A549 (cell line): ENCODE measurements around the gene DLG2. TPM values are rescaled to one million over a fixed set of nuclear protein-coding genes. Genes with fewer than 3 reads are reported as not detected.

Experiments used
- ATAC-seq, 2 experiments: fragments of 200-7000 bp in 1 of 2; fragments of >200 bp in 1 of 2; cut with Nextera tagmentation in 1 of 2; cut with Tn5 transposase in 1 of 2; 3 replicates each; pipeline versions ENCODE4 v1.8.0 to v1.9.1; 2018 to 2020; ENCODE audit warnings: mild to moderate bottlenecking in 1 of 2, moderate library complexity in 1 of 2
- CTCF ChIA-PET: fragments of 300-600 bp; sonication (Branson Sonifier 250); formaldehyde crosslinking; extraction: SDS; loops from one replicate; lab custom pipeline; 2021; ENCODE audit warnings: antibody characterized with exemption, inconsistent platforms; lab: Yijun Ruan, JAX
- POLR2A ChIA-PET: fragments of 350-600 bp; formaldehyde crosslinking; extraction: SDS; loops from one replicate; lab custom pipeline; 2021; ENCODE audit warnings: antibody characterized with exemption, inconsistent platforms; lab: Yijun Ruan, JAX
- DNase-seq, 2 experiments: peaks; one replicate each; pipeline versions ENCODE4 v3.0.0 to v3.0.0-alpha.2; 2011 to 2016; ENCODE audit warnings: low read depth in 1 of 2, low spot score in 1 of 2
- FAIRE-seq: peaks from 2 replicates; lab custom pipeline; 2011; peaks lifted over from hg19 to GRCh38; lab: Jason Lieb, UNC
- H3K27ac ChIP-seq, 2 experiments: fragments of >200 bp; sonication (Bioruptor Twin); formaldehyde crosslinking; 3 replicates each; pipeline ENCODE4 v1.5.1; 2016 to 2017
- H3K4me1 ChIP-seq: fragments of >200 bp; sonication (Bioruptor Twin); formaldehyde crosslinking; 3 replicates; pipeline ENCODE4 v1.6.1; 2016
- H3K4me2 ChIP-seq: fragments of >200 bp; sonication (Bioruptor Twin); formaldehyde crosslinking; 3 replicates; pipeline ENCODE4 v1.6.1; 2016
- H3K4me3 ChIP-seq: fragments of >200 bp; sonication (Bioruptor Twin); formaldehyde crosslinking; 3 replicates; pipeline ENCODE4 v1.5.1; 2016
- H3K9me3 ChIP-seq: fragments of >200 bp; sonication (Bioruptor Twin); formaldehyde crosslinking; 3 replicates; pipeline ENCODE4 v1.6.1; 2016
- BHLHE40 ChIP-seq: IDR thresholded peaks from 2 replicates; pipeline ENCODE4 v1.6.1; 2012; ENCODE audit warnings: low read depth, low read length, inconsistent platforms
- CHD4 ChIP-seq: fragments of 200-600 bp; sonication (generic); IDR thresholded peaks from 2 replicates; pipeline ENCODE4 v1.6.1; 2016; ENCODE audit warnings: antibody characterized with exemption, mild to moderate bottlenecking, borderline replicate concordance
- EHF ChIP-seq: fragments of 250-450 bp; sonication (Bioruptor Pico); IDR thresholded peaks from 2 replicates; pipeline ENCODE4 v1.5.0; 2020; ENCODE audit warnings: mild to moderate bottlenecking
- EHMT2 ChIP-seq: fragments of 200-600 bp; sonication (generic); IDR thresholded peaks from 2 replicates; pipeline ENCODE4 v1.6.1; 2016; ENCODE audit warnings: antibody characterized with exemption, low read depth, mild to moderate bottlenecking, moderate library complexity
- EP300 ChIP-seq, 2 experiments: fragments of >200 bp; sonication (Bioruptor Twin); formaldehyde crosslinking; IDR thresholded peaks; 2 replicates in 1 of 2; 3 replicates in 1 of 2; pipeline ENCODE4 v1.6.1; 2016 to 2017
- FOSB ChIP-seq: fragments of 250-450 bp; sonication (Bioruptor Pico); IDR thresholded peaks from 2 replicates; pipeline ENCODE4 v1.5.0; 2020; ENCODE audit warnings: mild to moderate bottlenecking, moderate library complexity
- FOSL2 ChIP-seq, 2 experiments: fragments of 450-650 bp in 1 of 2; fragments of >200 bp in 1 of 2; sonication (Bioruptor Twin) in 1 of 2; formaldehyde crosslinking; IDR thresholded peaks; 2 replicates each; pipeline versions ENCODE4 v1.5.0 to v1.6.1; 2016 to 2020; ENCODE audit warnings: mild to moderate bottlenecking in 1 of 2, moderate library complexity in 1 of 2
- FOXS1 ChIP-seq: fragments of 250-450 bp; sonication (Bioruptor Pico); IDR thresholded peaks from 2 replicates; pipeline ENCODE4 v1.5.0; 2020; ENCODE audit warnings: mild to moderate bottlenecking, moderate library complexity
- HDAC2 ChIP-seq: fragments of 200-600 bp; sonication (generic); IDR thresholded peaks from 2 replicates; pipeline ENCODE4 v1.6.1; 2016
- JUN ChIP-seq, 2 experiments: fragments of >200 bp; sonication (Bioruptor Twin); formaldehyde crosslinking; IDR thresholded peaks; 2 replicates in 1 of 2; 3 replicates in 1 of 2; pipeline ENCODE4 v1.6.1; 2016 to 2017
- KDM5A ChIP-seq: fragments of 200-600 bp; sonication (generic); IDR thresholded peaks from 2 replicates; pipeline ENCODE4 v1.6.1; 2016; ENCODE audit warnings: antibody characterized with exemption, mild to moderate bottlenecking
- NFE2L2 ChIP-seq: fragments of 150-350 bp; conservative IDR thresholded peaks from 2 replicates; pipeline ENCODE4 v1.6.1; 2014; ENCODE audit warnings: low read length
- NPAS2 ChIP-seq: fragments of 250-450 bp; sonication (Bioruptor Pico); IDR thresholded peaks from 2 replicates; pipeline ENCODE4 v1.8.0; 2022; ENCODE audit warnings: mild to moderate bottlenecking, moderate library complexity, borderline replicate concordance
- NR3C1 ChIP-seq: fragments of >200 bp; sonication (Bioruptor Twin); formaldehyde crosslinking; IDR thresholded peaks from 3 replicates; pipeline ENCODE4 v1.6.1; 2017
- POLR2A ChIP-seq: IDR thresholded peaks from 2 replicates; pipeline ENCODE4 v1.6.1; 2012; ENCODE audit warnings: mild to moderate bottlenecking, low read length
- POLR2AphosphoS2 ChIP-seq: conservative IDR thresholded peaks from 2 replicates; pipeline ENCODE4 v1.6.1; 2012; ENCODE audit warnings: low read length, improper control_type of control experiment, inconsistent platforms
- RAD21 ChIP-seq, 2 experiments: fragments of >200 bp in 1 of 2; sonication (Bioruptor Twin) in 1 of 2; formaldehyde crosslinking in 1 of 2; IDR thresholded peaks in 1 of 2; conservative IDR thresholded peaks in 1 of 2; 2 replicates in 1 of 2; 3 replicates in 1 of 2; pipeline ENCODE4 v1.6.1; 2012 to 2018; ENCODE audit warnings: inconsistent platforms in 1 of 2
- RFX5 ChIP-seq: fragments of 450-650 bp; IDR thresholded peaks from 2 replicates; pipeline ENCODE4 v1.7.1; 2014; ENCODE audit warnings: antibody characterized with exemption, mild to moderate bottlenecking, moderate library complexity
- RNF2 ChIP-seq: fragments of 200-600 bp; sonication (generic); IDR thresholded peaks from 2 replicates; pipeline ENCODE4 v1.6.1; 2016; ENCODE audit warnings: low read depth, mild to moderate bottlenecking, antibody characterized with exemption, moderate library complexity, borderline replicate concordance
- TP53 ChIP-seq: fragments of 250-450 bp; sonication (Bioruptor Pico); IDR thresholded peaks from 2 replicates; pipeline ENCODE4 v1.5.0; 2021; ENCODE audit warnings: mild to moderate bottlenecking, moderate library complexity
- ZC3H11A ChIP-seq: fragments of 450-650 bp; IDR thresholded peaks from 2 replicates; pipeline ENCODE4 v1.6.1; 2014; ENCODE audit warnings: antibody characterized with exemption, mild to moderate bottlenecking
- ZSCAN20 ChIP-seq: fragments of 250-450 bp; sonication (Bioruptor Pico); IDR thresholded peaks from 2 replicates; pipeline ENCODE4 v1.8.0; 2022; ENCODE audit warnings: mild to moderate bottlenecking, moderate library complexity
- WGBS: methylation state at CpG from one replicate; pipeline ENCODE4 v1.1.6; 2017; ENCODE audit errors: missing lambda C conversion rate; 5-methylcytosine and 5-hydroxymethylcytosine counted together
- polyA plus RNA-seq, 4 experiments: library from polyadenylated mRNA; depleted of rRNA in 3 of 4; stranded (reverse); fragments of >200 nt; fragmentation: RNase III in 1 of 4; extraction: RNeasy Plus Mini Kit Qiagen cat#74134 plus additional on column Dnase treatment in 1 of 4; gene quantifications; 2 replicates in 3 of 4; 3 replicates in 1 of 4; pipeline ENCODE4 v1.2.3, GENCODE V29; 2011 to 2017
- TF ChIP-seq, protein P1 (sequence below): fragments of >200 bp; sonication (Bioruptor Twin); formaldehyde crosslinking; IDR thresholded peaks from 3 replicates; pipeline ENCODE4 v1.5.1; 2016
- TF ChIP-seq, protein P2 (sequence below): fragments of 250-450 bp; sonication (Bioruptor Pico); IDR thresholded peaks from 2 replicates; pipeline ENCODE4 v1.5.0; 2020; ENCODE audit warnings: low read depth, mild to moderate bottlenecking, moderate library complexity
- TF ChIP-seq, protein P3 (sequence below): fragments of 250-450 bp; sonication (Bioruptor Pico); IDR thresholded peaks from 2 replicates; pipeline ENCODE4 v1.5.0; 2021; ENCODE audit warnings: mild to moderate bottlenecking, moderate library complexity, borderline replicate concordance
- TF ChIP-seq, protein P4 (sequence below): fragments of 450-650 bp; IDR thresholded peaks from 2 replicates; pipeline ENCODE4 v1.6.1; 2014; ENCODE audit warnings: antibody characterized with exemption
- TF ChIP-seq, protein P5 (sequence below): IDR thresholded peaks from 2 replicates; pipeline ENCODE4 v1.6.1; 2012

Gene DLG2
- polyA plus RNA-seq, 2 of the 4 experiments (the other 2 are of a cell fraction) = 0.26 to 0.79 TPM

DNA sequence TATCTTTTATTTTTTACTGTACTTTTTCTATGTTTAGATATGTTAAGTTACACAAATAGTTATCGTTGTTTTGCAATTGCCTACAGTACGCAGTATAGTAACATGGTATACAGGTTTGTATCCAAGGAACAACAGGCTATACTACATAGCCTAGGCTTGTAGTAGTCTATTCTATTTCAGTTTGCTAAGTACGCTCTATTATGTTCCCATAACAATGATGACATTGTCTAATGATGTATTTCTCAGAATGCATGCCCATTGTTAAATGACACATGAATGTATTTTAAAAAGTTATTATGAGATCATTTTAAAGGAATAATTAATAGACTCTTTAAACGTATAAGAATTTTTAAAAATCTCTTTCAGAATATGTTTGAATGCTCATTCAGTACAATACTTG, 1644.3 kb downstream of the DLG2 start:
- no peaks in the 10 kb centered on the region for H3K9me3 ChIP-seq
- TF ChIP-seq FOXS1 (CRISPR knock-in tag) (no peak), RAD21 (conservative IDR thresholded peaks at IDR 0.05 in 1 of 2, IDR thresholded peaks at IDR 0.05 in 1 of 2) (no peak), POLR2A (no peak), EP300 (IDR thresholded peaks at IDR 0.05) (no peak), JUN (IDR thresholded peaks at IDR 0.05) (no peak), FOSL2 (IDR thresholded peaks at IDR 0.05) (no peak), FOSL2 (CRISPR knock-in tag; IDR thresholded peaks at IDR 0.05) (no peak), CHD4 (no peak), BHLHE40 (no peak), KDM5A (no peak), NR3C1 (no peak), ZSCAN20 (no peak), FOSB (no peak), EHF (CRISPR knock-in tag) (no peak)
- TF ChIP-seq, protein P1, sequence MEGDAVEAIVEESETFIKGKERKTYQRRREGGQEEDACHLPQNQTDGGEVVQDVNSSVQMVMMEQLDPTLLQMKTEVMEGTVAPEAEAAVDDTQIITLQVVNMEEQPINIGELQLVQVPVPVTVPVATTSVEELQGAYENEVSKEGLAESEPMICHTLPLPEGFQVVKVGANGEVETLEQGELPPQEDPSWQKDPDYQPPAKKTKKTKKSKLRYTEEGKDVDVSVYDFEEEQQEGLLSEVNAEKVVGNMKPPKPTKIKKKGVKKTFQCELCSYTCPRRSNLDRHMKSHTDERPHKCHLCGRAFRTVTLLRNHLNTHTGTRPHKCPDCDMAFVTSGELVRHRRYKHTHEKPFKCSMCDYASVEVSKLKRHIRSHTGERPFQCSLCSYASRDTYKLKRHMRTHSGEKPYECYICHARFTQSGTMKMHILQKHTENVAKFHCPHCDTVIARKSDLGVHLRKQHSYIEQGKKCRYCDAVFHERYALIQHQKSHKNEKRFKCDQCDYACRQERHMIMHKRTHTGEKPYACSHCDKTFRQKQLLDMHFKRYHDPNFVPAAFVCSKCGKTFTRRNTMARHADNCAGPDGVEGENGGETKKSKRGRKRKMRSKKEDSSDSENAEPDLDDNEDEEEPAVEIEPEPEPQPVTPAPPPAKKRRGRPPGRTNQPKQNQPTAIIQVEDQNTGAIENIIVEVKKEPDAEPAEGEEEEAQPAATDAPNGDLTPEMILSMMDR = no peak
- TF ChIP-seq, protein P2, sequence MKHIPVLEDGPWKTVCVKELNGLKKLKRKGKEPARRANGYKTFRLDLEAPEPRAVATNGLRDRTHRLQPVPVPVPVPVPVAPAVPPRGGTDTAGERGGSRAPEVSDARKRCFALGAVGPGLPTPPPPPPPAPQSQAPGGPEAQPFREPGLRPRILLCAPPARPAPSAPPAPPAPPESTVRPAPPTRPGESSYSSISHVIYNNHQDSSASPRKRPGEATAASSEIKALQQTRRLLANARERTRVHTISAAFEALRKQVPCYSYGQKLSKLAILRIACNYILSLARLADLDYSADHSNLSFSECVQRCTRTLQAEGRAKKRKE (CRISPR knock-in tag) = no peak
- ATAC-seq = no peak
- FAIRE-seq = no peak
- no peaks in the 10 kb centered on the region for H3K4me1 ChIP-seq
- H3K4me2 ChIP-seq = no peak overlapping the region
- H3K27ac ChIP-seq = no peak overlapping the region
- no peak for DNase-seq
- no peak overlapping the region for H3K4me3 ChIP-seq
- CTCF ChIA-PET = no interaction called here
- 14% methylated on average over 4 of the region's 4 CpGs for WGBS
- POLR2A ChIA-PET = no interaction called here

DNA sequence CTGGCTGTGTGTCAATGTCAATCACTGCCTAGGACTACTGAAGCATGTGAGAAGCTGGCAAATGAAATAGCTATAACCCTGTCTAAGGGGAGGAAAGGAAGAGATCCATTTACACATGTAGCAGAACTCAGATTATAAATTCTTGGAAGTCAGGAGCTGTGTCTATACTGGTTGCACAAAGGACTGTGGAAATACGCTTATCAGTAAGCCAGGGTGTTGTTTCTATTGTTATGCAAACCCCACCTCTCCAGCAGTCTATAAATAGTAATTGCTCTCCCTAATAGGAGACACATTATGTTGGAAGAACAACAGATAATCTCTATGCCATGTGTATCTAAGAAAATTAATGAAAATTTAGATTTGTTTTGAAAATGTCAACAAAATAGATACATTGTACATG, 1647.6 kb downstream of the DLG2 start:
- CTCF ChIA-PET = no interaction called here
- FAIRE-seq = no peak

DNA sequence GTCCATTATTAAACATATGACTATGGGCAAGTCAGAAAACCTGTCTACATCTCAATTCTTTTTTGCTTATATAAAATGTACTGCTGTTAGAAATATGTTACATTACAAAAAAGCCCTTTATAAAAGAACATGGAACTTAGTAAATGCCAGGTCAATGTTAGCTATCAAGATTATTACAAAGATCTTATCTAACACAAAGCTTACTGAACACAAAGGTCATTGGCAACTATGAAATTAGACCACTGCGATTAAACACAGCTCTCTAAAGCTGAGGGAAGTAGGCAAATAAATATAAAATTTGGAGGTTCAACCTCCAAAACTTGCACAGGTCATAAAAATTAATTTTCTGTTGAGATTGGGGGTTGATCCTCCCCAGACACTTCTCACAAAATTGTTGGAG, 1648.2 kb downstream of the DLG2 start:
- Histone ChIP-seq H3K4me1 (no peaks in the 10 kb centered on the region), H3K9me3 (no peaks in the 10 kb centered on the region), H3K27ac (no peak overlapping the region), H3K4me2 (no peak overlapping the region), H3K4me3 (no peak overlapping the region)
- WGBS = 16% methylated on average over 1 of the region's 1 CpG
- DNase-seq (no peak), ATAC-seq (no peak), FAIRE-seq (no peak)
- TF ChIP-seq FOSB (no peak), TP53 (CRISPR knock-in tag) (no peak), EHMT2 (no peak), RFX5 (no peak), RAD21 (conservative IDR thresholded peaks at IDR 0.05 in 1 of 2, IDR thresholded peaks at IDR 0.05 in 1 of 2) (no peak), POLR2AphosphoS2 (no peak), ZC3H11A (no peak), NFE2L2 (no peak), KDM5A (no peak), POLR2A (no peak), NPAS2 (CRISPR knock-in tag) (no peak), ZSCAN20 (no peak)
- TF ChIP-seq, protein P3, sequence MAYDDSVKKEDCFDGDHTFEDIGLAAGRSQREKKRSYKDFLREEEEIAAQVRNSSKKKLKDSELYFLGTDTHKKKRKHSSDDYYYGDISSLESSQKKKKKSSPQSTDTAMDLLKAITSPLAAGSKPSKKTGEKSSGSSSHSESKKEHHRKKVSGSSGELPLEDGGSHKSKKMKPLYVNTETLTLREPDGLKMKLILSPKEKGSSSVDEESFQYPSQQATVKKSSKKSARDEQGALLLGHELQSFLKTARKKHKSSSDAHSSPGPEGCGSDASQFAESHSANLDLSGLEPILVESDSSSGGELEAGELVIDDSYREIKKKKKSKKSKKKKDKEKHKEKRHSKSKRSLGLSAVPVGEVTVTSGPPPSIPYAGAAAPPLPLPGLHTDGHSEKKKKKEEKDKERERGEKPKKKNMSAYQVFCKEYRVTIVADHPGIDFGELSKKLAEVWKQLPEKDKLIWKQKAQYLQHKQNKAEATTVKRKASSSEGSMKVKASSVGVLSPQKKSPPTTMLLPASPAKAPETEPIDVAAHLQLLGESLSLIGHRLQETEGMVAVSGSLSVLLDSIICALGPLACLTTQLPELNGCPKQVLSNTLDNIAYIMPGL (CRISPR knock-in tag) = no peak
- TF ChIP-seq, protein P4, sequence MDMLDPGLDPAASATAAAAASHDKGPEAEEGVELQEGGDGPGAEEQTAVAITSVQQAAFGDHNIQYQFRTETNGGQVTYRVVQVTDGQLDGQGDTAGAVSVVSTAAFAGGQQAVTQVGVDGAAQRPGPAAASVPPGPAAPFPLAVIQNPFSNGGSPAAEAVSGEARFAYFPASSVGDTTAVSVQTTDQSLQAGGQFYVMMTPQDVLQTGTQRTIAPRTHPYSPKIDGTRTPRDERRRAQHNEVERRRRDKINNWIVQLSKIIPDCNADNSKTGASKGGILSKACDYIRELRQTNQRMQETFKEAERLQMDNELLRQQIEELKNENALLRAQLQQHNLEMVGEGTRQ = no peak
- ChIA-PET POLR2A (no interaction called here), CTCF (no interaction called here)

More for the DNA sequence above, 1647.6 kb downstream of the DLG2 start:
- no peaks in the 10 kb centered on the region for H3K9me3 ChIP-seq
- WGBS = 0% methylated on average over 1 of the region's 1 CpG
- POLR2A ChIA-PET = no interaction called here
- no peak for DNase-seq
- H3K4me1 ChIP-seq = no peaks in the 10 kb centered on the region
- no peak overlapping the region for H3K4me2 ChIP-seq
- TF ChIP-seq POLR2AphosphoS2 (no peak), JUN (IDR thresholded peaks at IDR 0.05) (no peak), HDAC2 (no peak), RNF2 (no peak)
- TF ChIP-seq, protein P5, sequence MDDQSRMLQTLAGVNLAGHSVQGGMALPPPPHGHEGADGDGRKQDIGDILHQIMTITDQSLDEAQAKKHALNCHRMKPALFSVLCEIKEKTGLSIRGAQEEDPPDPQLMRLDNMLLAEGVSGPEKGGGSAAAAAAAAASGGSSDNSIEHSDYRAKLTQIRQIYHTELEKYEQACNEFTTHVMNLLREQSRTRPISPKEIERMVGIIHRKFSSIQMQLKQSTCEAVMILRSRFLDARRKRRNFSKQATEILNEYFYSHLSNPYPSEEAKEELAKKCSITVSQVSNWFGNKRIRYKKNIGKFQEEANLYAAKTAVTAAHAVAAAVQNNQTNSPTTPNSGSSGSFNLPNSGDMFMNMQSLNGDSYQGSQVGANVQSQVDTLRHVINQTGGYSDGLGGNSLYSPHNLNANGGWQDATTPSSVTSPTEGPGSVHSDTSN = no peak
- TF ChIP-seq, protein P2 (CRISPR knock-in tag) = no peak
- ATAC-seq = no peak
- H3K27ac ChIP-seq = no peak overlapping the region
- H3K4me3 ChIP-seq = no peak overlapping the region
